ENCODE results near the gene CAMK4. TPM values are rescaled to one million over a fixed set of nuclear protein-coding genes. Genes with fewer than 3 reads are reported as not detected.

CAMK4 gene
- total RNA-seq, 1 experiment from 2014 or later, result 6.3 TPM

DNA sequence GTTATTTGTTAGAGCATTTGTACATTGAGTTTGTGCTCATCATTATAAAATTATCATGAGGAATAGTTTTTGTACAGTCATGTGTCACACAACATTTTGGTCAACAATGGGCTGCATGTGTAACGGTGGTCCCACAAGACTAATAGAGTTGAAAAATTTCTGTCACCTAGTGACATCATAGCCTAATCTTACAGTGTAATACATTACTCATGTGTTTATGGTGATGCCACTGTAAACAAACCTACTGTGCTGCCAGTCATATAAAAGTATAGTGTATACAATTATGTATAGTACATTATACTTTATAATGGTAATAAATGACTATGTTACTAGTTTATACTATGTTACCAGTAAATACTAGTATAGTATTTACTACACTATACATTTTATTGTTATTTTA is 3.0 kb upstream of the CAMK4 start:
- no peak for DNase-seq
- H3K18ac ChIP-seq (ENCODE audit: insufficient read length, low read depth, low read length), result no peak overlapping the region
- H2BK5ac ChIP-seq (ENCODE audit: insufficient read length, low read length), result no peak overlapping the region
- H3K9me3 Mint-ChIP-seq, result peaks cover 0 to 2% of the 10 kb centered on the region in 2 experiments; a peak in 1 of 5 replicates
- no peak overlapping the region for H3K4me2 ChIP-seq (ENCODE audit: insufficient read depth, insufficient read length, low read length)
- no peak overlapping the region for H4K5ac ChIP-seq (ENCODE audit: insufficient read length, low read depth, low read length)
- H3K27me3 Mint-ChIP-seq (ENCODE audit: low read depth), result peaks cover 30% of the 10 kb centered on the region
- H3K23me2 ChIP-seq (ENCODE audit: insufficient read length, low read depth, low read length, poor library complexity, severe bottlenecking), result peaks cover 11% of the 10 kb centered on the region
- no peak overlapping the region for H3K23ac ChIP-seq (ENCODE audit: insufficient read length, low read depth, low read length)
- H4K8ac ChIP-seq (replicated peaks; ENCODE audit: insufficient read length, low read depth, low read length), result no peak overlapping the region
- no peak overlapping the region for H2BK20ac ChIP-seq (ENCODE audit: low read depth, low read length, poor library complexity, severe bottlenecking)
- H3K27ac ChIP-seq (ENCODE audit: insufficient read length, low read depth, low read length), result no peak overlapping the region
- H3K56ac ChIP-seq (ENCODE audit: insufficient read length, low read depth, low read length), result no peak overlapping the region
- H2AFZ ChIP-seq (ENCODE audit: low read length), result no peak overlapping the region
- H3K4me1 Mint-ChIP-seq, result peaks cover 30 to 35% of the 10 kb centered on the region in 2 experiments
- no peak overlapping the region for H2BK12ac ChIP-seq (ENCODE audit: insufficient read length, low read depth, low read length)
- H3K27ac Mint-ChIP-seq, result no peak overlapping the region
- H3K27me3 ChIP-seq (ENCODE audit: insufficient read depth, low read length), result peaks cover 7% of the 10 kb centered on the region; the same call in 1 of the 2 replicates
- H2AK5ac ChIP-seq (ENCODE audit: insufficient read length, low read length), result no peak overlapping the region
- no peaks in the 10 kb centered on the region for H3K36me3 Mint-ChIP-seq (ENCODE audit: insufficient read depth in 1 of 3, low read depth in 3 of 3)
- H3K4me3 Mint-ChIP-seq, result no peak overlapping the region
- no peak overlapping the region for H3K9ac ChIP-seq (ENCODE audit: extremely low read depth, insufficient read length, low read length)
- no peak overlapping the region for H2BK120ac ChIP-seq (ENCODE audit: low read depth, low read length, poor library complexity, severe bottlenecking)
- H3K4me1 ChIP-seq (ENCODE audit: insufficient read depth, low read length), result no peaks in the 10 kb centered on the region
- H4K20me1 ChIP-seq (ENCODE audit: control insufficient read depth, insufficient read depth, insufficient read length), result no peaks in the 10 kb centered on the region
- H4K91ac ChIP-seq (ENCODE audit: insufficient read length, low read depth, low read length), result no peak overlapping the region
- H3K4ac ChIP-seq (ENCODE audit: low read depth, low read length), result no peak overlapping the region
- H3K79me2 ChIP-seq (ENCODE audit: insufficient read depth, low read length), result no peaks in the 10 kb centered on the region
- no peak overlapping the region for H3T11ph ChIP-seq (ENCODE audit: low read length)
- no peaks in the 10 kb centered on the region for H3K79me1 ChIP-seq (ENCODE audit: insufficient read depth, low read depth, low read length, poor library complexity, severe bottlenecking)
- H3K9me3 ChIP-seq (ENCODE audit: control insufficient read depth, low read depth, low read length), result no peaks in the 10 kb centered on the region
- TF ChIP-seq, protein P1, sequence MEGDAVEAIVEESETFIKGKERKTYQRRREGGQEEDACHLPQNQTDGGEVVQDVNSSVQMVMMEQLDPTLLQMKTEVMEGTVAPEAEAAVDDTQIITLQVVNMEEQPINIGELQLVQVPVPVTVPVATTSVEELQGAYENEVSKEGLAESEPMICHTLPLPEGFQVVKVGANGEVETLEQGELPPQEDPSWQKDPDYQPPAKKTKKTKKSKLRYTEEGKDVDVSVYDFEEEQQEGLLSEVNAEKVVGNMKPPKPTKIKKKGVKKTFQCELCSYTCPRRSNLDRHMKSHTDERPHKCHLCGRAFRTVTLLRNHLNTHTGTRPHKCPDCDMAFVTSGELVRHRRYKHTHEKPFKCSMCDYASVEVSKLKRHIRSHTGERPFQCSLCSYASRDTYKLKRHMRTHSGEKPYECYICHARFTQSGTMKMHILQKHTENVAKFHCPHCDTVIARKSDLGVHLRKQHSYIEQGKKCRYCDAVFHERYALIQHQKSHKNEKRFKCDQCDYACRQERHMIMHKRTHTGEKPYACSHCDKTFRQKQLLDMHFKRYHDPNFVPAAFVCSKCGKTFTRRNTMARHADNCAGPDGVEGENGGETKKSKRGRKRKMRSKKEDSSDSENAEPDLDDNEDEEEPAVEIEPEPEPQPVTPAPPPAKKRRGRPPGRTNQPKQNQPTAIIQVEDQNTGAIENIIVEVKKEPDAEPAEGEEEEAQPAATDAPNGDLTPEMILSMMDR (conservative IDR thresholded peaks at IDR 0.05), result no peak
- WGBS (ENCODE audit: extremely low coverage, insufficient read length, low lambda C conversion rate), result no CpG with 5 or more reads among the region's 1 CpG
- H3K14ac ChIP-seq (ENCODE audit: insufficient read depth, low read length), result no peak overlapping the region
- no peak overlapping the region for H2BK15ac ChIP-seq (ENCODE audit: low read depth, low read length)
